ENCODE results near the gene HIVEP3.

Gene HIVEP3

GRCh38 chr1:41609166-41609883 is 309.4 kb downstream of the HIVEP3 start:
- Histone ChIP-seq H3K36me3 (ENCODE audit: control insufficient read depth, insufficient read depth, low read length) (no peaks in the 10 kb centered on the region), H3K27me3 (ENCODE audit: control insufficient read depth, insufficient read depth, low read length) (no peaks in the 10 kb centered on the region), H3K4me1 (ENCODE audit: control insufficient read depth, insufficient read depth, low read length) (peaks cover 7% of the 10 kb centered on the region), H3K4me3 (ENCODE audit: low read length) (no peak overlapping the region), H3K9me3 (ENCODE audit: control insufficient read depth, low read length) (no peaks in the 10 kb centered on the region), H3K9ac (ENCODE audit: low read length) (no peak overlapping the region)

GRCh38 chr1:41608211-41608610 is 310.5 kb downstream of the HIVEP3 start:
- Histone ChIP-seq H3K9me3 (ENCODE audit: control insufficient read depth, low read length) (no peaks in the 10 kb centered on the region), H3K27me3 (ENCODE audit: control insufficient read depth, insufficient read depth, low read length) (no peaks in the 10 kb centered on the region), H3K4me1 (ENCODE audit: control insufficient read depth, insufficient read depth, low read length) (peaks cover 7% of the 10 kb centered on the region), H3K36me3 (ENCODE audit: control insufficient read depth, insufficient read depth, low read length) (no peaks in the 10 kb centered on the region), H3K9ac (ENCODE audit: low read length) (no peak overlapping the region), H3K4me3 (ENCODE audit: low read length) (no peak overlapping the region)

- Histone ChIP-seq H3K4me3 (ENCODE audit: low read length) (no peak overlapping the region), H3K4me1 (ENCODE audit: control insufficient read depth, insufficient read depth, low read length) (peaks cover 7% of the 10 kb centered on the region), H3K9ac (ENCODE audit: low read length) (no peak overlapping the region), H3K27me3 (ENCODE audit: control insufficient read depth, insufficient read depth, low read length) (no peaks in the 10 kb centered on the region), H3K36me3 (ENCODE audit: control insufficient read depth, insufficient read depth, low read length) (no peaks in the 10 kb centered on the region), H3K9me3 (ENCODE audit: control insufficient read depth, low read length) (no peaks in the 10 kb centered on the region)
These were observed 310.9 kb downstream of the HIVEP3 start for GRCh38 chr1:41607808-41608207.

GRCh38 chr1:41599912-41600311 is 318.8 kb downstream of the HIVEP3 start:
- no peak overlapping the region for H3K4me3 ChIP-seq (ENCODE audit: low read length)
- no peaks in the 10 kb centered on the region for H3K4me1 ChIP-seq (ENCODE audit: control insufficient read depth, insufficient read depth, low read length)
- no peaks in the 10 kb centered on the region for H3K36me3 ChIP-seq (ENCODE audit: control insufficient read depth, insufficient read depth, low read length)
- H3K9ac ChIP-seq (ENCODE audit: low read length), result no peak overlapping the region
- H3K9me3 ChIP-seq (ENCODE audit: control insufficient read depth, low read length), result no peaks in the 10 kb centered on the region
- H3K27me3 ChIP-seq (ENCODE audit: control insufficient read depth, insufficient read depth, low read length), result no peaks in the 10 kb centered on the region

- Histone ChIP-seq H3K9ac (ENCODE audit: low read length) (no peak overlapping the region), H3K27me3 (ENCODE audit: control insufficient read depth, insufficient read depth, low read length) (no peaks in the 10 kb centered on the region), H3K9me3 (ENCODE audit: control insufficient read depth, low read length) (no peaks in the 10 kb centered on the region), H3K36me3 (ENCODE audit: control insufficient read depth, insufficient read depth, low read length) (no peaks in the 10 kb centered on the region), H3K4me1 (ENCODE audit: control insufficient read depth, insufficient read depth, low read length) (no peaks in the 10 kb centered on the region), H3K4me3 (ENCODE audit: low read length) (no peak overlapping the region)
These were observed 320.4 kb downstream of the HIVEP3 start for GRCh38 chr1:41598325-41598724.

GRCh38 chr1:41592451-41593125 is 326.1 kb downstream of the HIVEP3 start:
- no peaks in the 10 kb centered on the region for H3K4me1 ChIP-seq (ENCODE audit: control insufficient read depth, insufficient read depth, low read length)
- no peaks in the 10 kb centered on the region for H3K27me3 ChIP-seq (ENCODE audit: control insufficient read depth, insufficient read depth, low read length)
- no peak overlapping the region for H3K9ac ChIP-seq (ENCODE audit: low read length)
- no peak overlapping the region for H3K4me3 ChIP-seq (ENCODE audit: low read length)
- no peaks in the 10 kb centered on the region for H3K36me3 ChIP-seq (ENCODE audit: control insufficient read depth, insufficient read depth, low read length)
- H3K9me3 ChIP-seq (ENCODE audit: control insufficient read depth, low read length), result no peaks in the 10 kb centered on the region

- no peaks in the 10 kb centered on the region for H3K4me1 ChIP-seq (ENCODE audit: control insufficient read depth, insufficient read depth, low read length)
- H3K9me3 ChIP-seq (ENCODE audit: control insufficient read depth, low read length), result no peaks in the 10 kb centered on the region
- H3K27me3 ChIP-seq (ENCODE audit: control insufficient read depth, insufficient read depth, low read length), result no peaks in the 10 kb centered on the region
- H3K9ac ChIP-seq (ENCODE audit: low read length), result no peak overlapping the region
- H3K36me3 ChIP-seq (ENCODE audit: control insufficient read depth, insufficient read depth, low read length), result no peaks in the 10 kb centered on the region
- no peak overlapping the region for H3K4me3 ChIP-seq (ENCODE audit: low read length)
These were observed 326.8 kb downstream of the HIVEP3 start for GRCh38 chr1:41591891-41592290.

- H3K9me3 ChIP-seq (ENCODE audit: control insufficient read depth, low read length), result no peaks in the 10 kb centered on the region
- H3K36me3 ChIP-seq (ENCODE audit: control insufficient read depth, insufficient read depth, low read length), result no peaks in the 10 kb centered on the region
- no peaks in the 10 kb centered on the region for H3K27me3 ChIP-seq (ENCODE audit: control insufficient read depth, insufficient read depth, low read length)
- no peak overlapping the region for H3K9ac ChIP-seq (ENCODE audit: low read length)
- H3K4me1 ChIP-seq (ENCODE audit: control insufficient read depth, insufficient read depth, low read length), result no peaks in the 10 kb centered on the region
- no peak overlapping the region for H3K4me3 ChIP-seq (ENCODE audit: low read length)
These were observed 328.4 kb downstream of the HIVEP3 start for GRCh38 chr1:41590331-41590730.

GRCh38 chr1:41589395-41589794 is 329.3 kb downstream of the HIVEP3 start:
- no peaks in the 10 kb centered on the region for H3K9me3 ChIP-seq (ENCODE audit: control insufficient read depth, low read length)
- H3K4me3 ChIP-seq (ENCODE audit: low read length), result no peak overlapping the region
- H3K4me1 ChIP-seq (ENCODE audit: control insufficient read depth, insufficient read depth, low read length), result no peaks in the 10 kb centered on the region
- H3K36me3 ChIP-seq (ENCODE audit: control insufficient read depth, insufficient read depth, low read length), result no peaks in the 10 kb centered on the region
- no peaks in the 10 kb centered on the region for H3K27me3 ChIP-seq (ENCODE audit: control insufficient read depth, insufficient read depth, low read length)
- H3K9ac ChIP-seq (ENCODE audit: low read length), result no peak overlapping the region

- Histone ChIP-seq H3K4me3 (ENCODE audit: low read length) (no peak overlapping the region), H3K36me3 (ENCODE audit: control insufficient read depth, insufficient read depth, low read length) (no peaks in the 10 kb centered on the region), H3K4me1 (ENCODE audit: control insufficient read depth, insufficient read depth, low read length) (no peaks in the 10 kb centered on the region), H3K27me3 (ENCODE audit: control insufficient read depth, insufficient read depth, low read length) (no peaks in the 10 kb centered on the region), H3K9ac (ENCODE audit: low read length) (no peak overlapping the region), H3K9me3 (ENCODE audit: control insufficient read depth, low read length) (no peaks in the 10 kb centered on the region)
These were observed 330.3 kb downstream of the HIVEP3 start for GRCh38 chr1:41588334-41588875.

- H3K4me1 ChIP-seq (ENCODE audit: control insufficient read depth, insufficient read depth, low read length), result no peaks in the 10 kb centered on the region
- H3K4me3 ChIP-seq (ENCODE audit: low read length), result no peak overlapping the region
- no peaks in the 10 kb centered on the region for H3K27me3 ChIP-seq (ENCODE audit: control insufficient read depth, insufficient read depth, low read length)
- no peaks in the 10 kb centered on the region for H3K9me3 ChIP-seq (ENCODE audit: control insufficient read depth, low read length)
- no peaks in the 10 kb centered on the region for H3K36me3 ChIP-seq (ENCODE audit: control insufficient read depth, insufficient read depth, low read length)
- H3K9ac ChIP-seq (ENCODE audit: low read length), result no peak overlapping the region
These were observed 330.9 kb downstream of the HIVEP3 start for GRCh38 chr1:41587791-41588190.

- Histone ChIP-seq H3K36me3 (ENCODE audit: control insufficient read depth, insufficient read depth, low read length) (no peaks in the 10 kb centered on the region), H3K9me3 (ENCODE audit: control insufficient read depth, low read length) (no peaks in the 10 kb centered on the region), H3K4me1 (ENCODE audit: control insufficient read depth, insufficient read depth, low read length) (no peaks in the 10 kb centered on the region), H3K9ac (ENCODE audit: low read length) (no peak overlapping the region), H3K27me3 (ENCODE audit: control insufficient read depth, insufficient read depth, low read length) (no peaks in the 10 kb centered on the region), H3K4me3 (ENCODE audit: low read length) (no peak overlapping the region)
These were observed 332.5 kb downstream of the HIVEP3 start for GRCh38 chr1:41586230-41586629.

All from mucosa of stomach (tissue), 1 donor.